Transverse colon (tissue), 4 donors: Measurements from ENCODE around the gene MAPKAP1. TPM values are rescaled to one million over a fixed set of nuclear protein-coding genes. Genes with fewer than 3 reads are reported as not detected.

Experiments
- DNase-seq: peaks from one replicate; pipeline ENCODE4 v3.0.0-alpha.2; 2019
- H3K27ac ChIP-seq, 4 donors: fragments of 200-600 bp; sonication (generic); 2 replicates each; pipeline ENCODE4 v1.5.1; 2016 to 2018; ENCODE audit warnings: inconsistent platforms in 4 of 4
- H3K27me3 ChIP-seq: fragments of 200-600 bp; sonication (generic); 2 replicates; pipeline ENCODE4 v1.5.1; 2017; ENCODE audit warnings: inconsistent platforms
- H3K36me3 ChIP-seq, 4 donors: fragments of 200-600 bp; sonication (generic); 2 replicates each; pipeline ENCODE4 v1.5.1; 2017 to 2019; ENCODE audit warnings: inconsistent platforms in 4 of 4
- H3K4me1 ChIP-seq, 4 donors: fragments of 200-600 bp; sonication (generic); 2 replicates each; pipeline ENCODE4 v1.5.1; 2017 to 2020; ENCODE audit warnings: inconsistent platforms in 4 of 4
- H3K4me3 ChIP-seq, 4 donors: fragments of 200-600 bp; sonication (generic); 1 replicate in 1 of 4; 2 replicates in 3 of 4; pipeline versions ENCODE4 v1.5.1 to v1.6.1; 2017 to 2019; ENCODE audit warnings: inconsistent platforms in 4 of 4
- H3K9me3 ChIP-seq, 2 donors: fragments of 200-600 bp; sonication (generic); 2 replicates each; pipeline ENCODE4 v1.5.1; 2017 to 2019; ENCODE audit warnings: inconsistent platforms in 2 of 2
- CTCF ChIP-seq, 5 experiments: fragments of 200-600 bp in 3 of 5; fragments of 450-650 bp in 2 of 5; sonication (generic) in 3 of 5; IDR thresholded peaks; 1 replicate in 2 of 5; 2 replicates in 3 of 5; pipeline ENCODE4 v1.5.1; 2016 to 2017; ENCODE audit warnings: antibody characterized with exemption in 5 of 5, inconsistent platforms in 3 of 5, mild to moderate bottlenecking in 2 of 5, moderate library complexity in 1 of 5
- EP300 ChIP-seq: sonication (generic); formaldehyde crosslinking; IDR thresholded peaks from one replicate; pipeline ENCODE4 v1.6.1; 2017; ENCODE audit warnings: antibody characterized with exemption, low read depth
- POLR2A ChIP-seq: fragments of 450-650 bp; IDR thresholded peaks from one replicate; pipeline ENCODE4 v1.6.1; 2016; ENCODE audit warnings: antibody characterized with exemption, mild to moderate bottlenecking, moderate library complexity
- POLR2AphosphoS5 ChIP-seq, 3 donors: sonication (generic); formaldehyde crosslinking; IDR thresholded peaks; one replicate each; pipeline ENCODE4 v1.6.1; 2016; ENCODE audit warnings: antibody characterized with exemption in 3 of 3
- WGBS, 2 donors: methylation state at CpG; one replicate each; pipeline ENCODE4 v1.1.5; 2018; ENCODE audit warnings: low coverage in 1 of 2; 5-methylcytosine and 5-hydroxymethylcytosine counted together
- in situ Hi-C, 4 donors: fragments of 200-750 bp; cut with MboI; loops; one replicate each; pipeline versions ENCODE4 v1.15.0 to v1.15.1; 2017; ENCODE audit warnings: low sequenced_read_pairs in 3 of 4, low pct_ligation_motif_present in 1 of 4, low pct_unique_long_range_greater_than_20kb in 1 of 4
- intact Hi-C: fragments of 100-400 bp; cut with DNase I; formaldehyde crosslinking; loops from one replicate; pipeline ENCODE4 v1.15.1; 2023; ENCODE audit warnings: low total_unique reads
- total RNA-seq, 4 donors: library from RNA; depleted of rRNA; stranded (reverse); fragments of >200 nt; gene quantifications; one replicate each; pipeline ENCODE4 v1.1.0, GENCODE V29; 2016

MAPKAP1 gene
- total RNA-seq, 4 donors from 2014 or later, result 59.8 to 83.4 (median 71.2) TPM

GRCh38 chr9:125656560-125656959 is 50.4 kb downstream of the MAPKAP1 start:
- in situ Hi-C loops (no loop called here), intact Hi-C loops (no loop called here)

GRCh38 chr9:125655691-125656410 is 51.2 kb downstream of the MAPKAP1 start:
- WGBS, 2 donors, result 65 to 75% methylated on average over 4 to 5 of the region's 5 CpGs
- intact Hi-C loops, result no loop called here

More at GRCh38 chr9:125656560-125656959, 50.4 kb downstream of the MAPKAP1 start:
- no peak overlapping the region for H3K4me3 ChIP-seq
- no peak overlapping the region for H3K27ac ChIP-seq
- H3K36me3 ChIP-seq, result peaks cover 0 to 3% (median 0%) of the 10 kb centered on the region in 4 donors
- TF ChIP-seq CTCF (IDR thresholded peaks at IDR 0.05) (no peak), EP300 (no peak), POLR2AphosphoS5 (IDR thresholded peaks at IDR 0.05) (no peak), POLR2A (no peak)
- 90% methylated on average over 2 to 3 of the region's 3 CpGs for WGBS, 2 donors
- no peaks in the 10 kb centered on the region for H3K9me3 ChIP-seq
- DNase-seq, result no peak
- no peaks in the 10 kb centered on the region for H3K27me3 ChIP-seq
- no peaks in the 10 kb centered on the region for H3K4me1 ChIP-seq

GRCh38 chr9:125655066-125655633 is 51.9 kb downstream of the MAPKAP1 start:
- WGBS, 2 donors, result 95 to 97% methylated on average over 4 of the region's 4 CpGs
- Histone ChIP-seq H3K36me3 (peaks cover 0 to 3% (median 0%) of the 10 kb centered on the region in 4 donors), H3K27ac (no peak overlapping the region), H3K4me1 (peaks cover 0 to 3% (median 0%) of the 10 kb centered on the region in 4 donors), H3K4me3 (no peak overlapping the region), H3K9me3 (no peaks in the 10 kb centered on the region), H3K27me3 (no peaks in the 10 kb centered on the region)
- TF ChIP-seq EP300, result no peak
- TF ChIP-seq CTCF (IDR thresholded peaks at IDR 0.05), result no peak
- no peak for TF ChIP-seq POLR2AphosphoS5 (IDR thresholded peaks at IDR 0.05)
- no peak for TF ChIP-seq POLR2A
- DNase-seq, result no peak
- in situ Hi-C loops (no loop called here), intact Hi-C loops (no loop called here)

More at GRCh38 chr9:125655691-125656410, 51.2 kb downstream of the MAPKAP1 start:
- Histone ChIP-seq H3K27ac (no peak overlapping the region), H3K9me3 (no peaks in the 10 kb centered on the region), H3K36me3 (peaks cover 0 to 3% (median 0%) of the 10 kb centered on the region in 4 donors), H3K4me1 (no peaks in the 10 kb centered on the region), H3K27me3 (no peaks in the 10 kb centered on the region), H3K4me3 (no peak overlapping the region)
- no peak for DNase-seq
- in situ Hi-C loops, result no loop called here
- TF ChIP-seq EP300 (no peak), CTCF (IDR thresholded peaks at IDR 0.05) (no peak), POLR2AphosphoS5 (IDR thresholded peaks at IDR 0.05) (no peak), POLR2A (no peak)

GRCh38 chr9:125654121-125654520 is 52.9 kb downstream of the MAPKAP1 start:
- Histone ChIP-seq H3K9me3 (no peaks in the 10 kb centered on the region), H3K27ac (no peak overlapping the region), H3K4me1 (peaks cover 0 to 6% (median 0%) of the 10 kb centered on the region in 4 donors), H3K36me3 (peaks cover 0 to 3% (median 0%) of the 10 kb centered on the region in 4 donors), H3K4me3 (no peak overlapping the region), H3K27me3 (no peaks in the 10 kb centered on the region)
- no peak for DNase-seq
- intact Hi-C loops, result no loop called here
- TF ChIP-seq EP300 (no peak), POLR2A (no peak), CTCF (IDR thresholded peaks at IDR 0.05) (no peak), POLR2AphosphoS5 (IDR thresholded peaks at IDR 0.05) (no peak)
- in situ Hi-C loops, result no loop called here
- 76 to 86% methylated on average over 5 of the region's 5 CpGs for WGBS, 2 donors
